GM12878 (cell line): ENCODE measurements around the gene SELENOP.

Source experiments
- CHD1 ChIP-seq: IDR thresholded peaks from 2 replicates; pipeline ENCODE4 v1.6.1; 2012; ENCODE audit warnings: low read depth, low read length, improper control_type of control experiment
- NFIC ChIP-seq: IDR thresholded peaks from 2 replicates; pipeline ENCODE4 v1.6.1; 2012; ENCODE audit warnings: low read depth, mild to moderate bottlenecking, inconsistent platforms, low read length, moderate library complexity
- SIX5 ChIP-seq: IDR thresholded peaks from 2 replicates; pipeline ENCODE4 v1.6.1; 2011; ENCODE audit warnings: mild to moderate bottlenecking, low read depth, low read length, moderate library complexity; ENCODE audit not compliant: severe bottlenecking
- TF ChIP-seq, protein P1 (sequence below): IDR thresholded peaks from 2 replicates; pipeline ENCODE4 v1.6.1; 2012; ENCODE audit warnings: low read depth, low read length, improper control_type of control experiment

- TF ChIP-seq NFIC (no peak), SIX5 (no peak), CHD1 (no peak)
- TF ChIP-seq, protein P1, sequence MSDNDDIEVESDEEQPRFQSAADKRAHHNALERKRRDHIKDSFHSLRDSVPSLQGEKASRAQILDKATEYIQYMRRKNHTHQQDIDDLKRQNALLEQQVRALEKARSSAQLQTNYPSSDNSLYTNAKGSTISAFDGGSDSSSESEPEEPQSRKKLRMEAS: no peak
Observed at GRCh38 chr5:42785756-42786155, 25.9 kb downstream of the SELENOP start.
